ENCODE data around the gene KIFC3.

KIFC3 gene

GRCh38 chr16:57834936-57835335 lies 32.6 kb upstream of the KIFC3 start:
- no peak for TF ChIP-seq POLR2AphosphoS5 (IDR thresholded peaks at IDR 0.05; ENCODE audit: low read depth, low read length)
- TF ChIP-seq TAF1 (IDR thresholded peaks at IDR 0.05; ENCODE audit: borderline replicate concordance, insufficient read depth, low read length): no peak
- no peak for TF ChIP-seq REST (IDR thresholded peaks at IDR 0.05; ENCODE audit: insufficient read depth in 1 of 2, low read depth in 2 of 2, low read length in 2 of 2)
- no peak for TF ChIP-seq FOXP2 (optimal IDR thresholded peaks at IDR 0.05; ENCODE audit: borderline replicate concordance, extremely low read depth, extremely low read length, insufficient read depth)
- TF ChIP-seq SIN3A (IDR thresholded peaks at IDR 0.05; ENCODE audit: borderline replicate concordance, insufficient read depth, low read length): no peak

GRCh38 chr16:57830890-57831484 lies 28.7 kb upstream of the KIFC3 start:
- TF ChIP-seq REST (IDR thresholded peaks at IDR 0.05; ENCODE audit: insufficient read depth in 1 of 2, low read depth in 2 of 2, low read length in 2 of 2) (no peak), SIN3A (IDR thresholded peaks at IDR 0.05; ENCODE audit: borderline replicate concordance, insufficient read depth, low read length) (no peak), FOXP2 (optimal IDR thresholded peaks at IDR 0.05; ENCODE audit: borderline replicate concordance, extremely low read depth, extremely low read length, insufficient read depth) (no peak), TAF1 (IDR thresholded peaks at IDR 0.05; ENCODE audit: borderline replicate concordance, insufficient read depth, low read length) (no peak), POLR2AphosphoS5 (IDR thresholded peaks at IDR 0.05; ENCODE audit: low read depth, low read length) (no peak)

- no peak for TF ChIP-seq SIN3A (IDR thresholded peaks at IDR 0.05; ENCODE audit: borderline replicate concordance, insufficient read depth, low read length)
- no peak for TF ChIP-seq POLR2AphosphoS5 (IDR thresholded peaks at IDR 0.05; ENCODE audit: low read depth, low read length)
- no peak for TF ChIP-seq REST (IDR thresholded peaks at IDR 0.05; ENCODE audit: insufficient read depth in 1 of 2, low read depth in 2 of 2, low read length in 2 of 2)
- TF ChIP-seq FOXP2 (optimal IDR thresholded peaks at IDR 0.05; ENCODE audit: borderline replicate concordance, extremely low read depth, extremely low read length, insufficient read depth): no peak
- TF ChIP-seq TAF1 (IDR thresholded peaks at IDR 0.05; ENCODE audit: borderline replicate concordance, insufficient read depth, low read length): no peak
These were observed 27.7 kb upstream of the KIFC3 start for GRCh38 chr16:57829969-57830360.

GRCh38 chr16:57828272-57829161 lies 26.2 kb upstream of the KIFC3 start:
- TF ChIP-seq TAF1 (IDR thresholded peaks at IDR 0.05; ENCODE audit: borderline replicate concordance, insufficient read depth, low read length): no peak
- no peak for TF ChIP-seq POLR2AphosphoS5 (IDR thresholded peaks at IDR 0.05; ENCODE audit: low read depth, low read length)
- TF ChIP-seq FOXP2 (optimal IDR thresholded peaks at IDR 0.05; ENCODE audit: borderline replicate concordance, extremely low read depth, extremely low read length, insufficient read depth): no peak
- TF ChIP-seq SIN3A (IDR thresholded peaks at IDR 0.05; ENCODE audit: borderline replicate concordance, insufficient read depth, low read length): no peak
- TF ChIP-seq REST (IDR thresholded peaks at IDR 0.05; ENCODE audit: insufficient read depth in 1 of 2, low read depth in 2 of 2, low read length in 2 of 2): no peak

Data from PFSK-1 (cell line).